IPS DF 6.9 (cell line): ENCODE data around the gene MOCOS.

Experiments
- DNase-seq: peaks from one replicate; pipeline ENCODE4 v3.0.0-alpha.2; 2013; ENCODE audit warnings: low read depth, low spot score
- H3K27ac ChIP-seq: one replicate; pipeline ENCODE4 v1.5.1; 2013; ENCODE audit warnings: low read length, control low read depth
- H3K27me3 ChIP-seq: 2 replicates; pipeline ENCODE4 v1.6.1; 2013; ENCODE audit warnings: mild to moderate bottlenecking, low read length; ENCODE audit not compliant: control insufficient read depth, insufficient read depth
- H3K36me3 ChIP-seq: 2 replicates; pipeline ENCODE4 v1.6.1; 2013; ENCODE audit warnings: low read length; ENCODE audit not compliant: control insufficient read depth, insufficient read depth
- H3K4me1 ChIP-seq: 2 replicates; pipeline ENCODE4 v1.6.1; 2013; ENCODE audit warnings: low read length; ENCODE audit not compliant: control insufficient read depth, insufficient read depth
- H3K4me3 ChIP-seq: 2 replicates; pipeline ENCODE4 v1.5.1; 2013; ENCODE audit warnings: mild to moderate bottlenecking, low read length
- H3K9me3 ChIP-seq: 2 replicates; pipeline ENCODE4 v1.6.1; 2013; ENCODE audit warnings: low read length, inconsistent platforms; ENCODE audit not compliant: control insufficient read depth, insufficient read depth
- WGBS: extraction: QIAGEN DNeasy Blood & Tissue Kit; methylation state at CpG from one replicate; pipeline ENCODE4 v1.1.7; 2013; ENCODE audit warnings: mixed read lengths, missing lambda C conversion rate; ENCODE audit not compliant: insufficient read length, insufficient coverage; 5-methylcytosine and 5-hydroxymethylcytosine counted together

Gene MOCOS

GRCh38 chr18:36314754-36315153 is 127.5 kb downstream of the MOCOS start:
- H3K4me3 ChIP-seq, result no peak overlapping the region
- H3K4me1 ChIP-seq, result no peaks in the 10 kb centered on the region
- H3K9me3 ChIP-seq, result no peaks in the 10 kb centered on the region
- no CpG with 5 or more reads among the region's 4 CpGs for WGBS
- DNase-seq, result no peak
- H3K36me3 ChIP-seq, result no peaks in the 10 kb centered on the region
- no peak overlapping the region for H3K27ac ChIP-seq
- no peaks in the 10 kb centered on the region for H3K27me3 ChIP-seq

- no peaks in the 10 kb centered on the region for H3K4me1 ChIP-seq
- no CpG with 5 or more reads among the region's 10 CpGs for WGBS
- H3K9me3 ChIP-seq, result no peaks in the 10 kb centered on the region
- H3K27ac ChIP-seq, result no peak overlapping the region
- H3K36me3 ChIP-seq, result no peaks in the 10 kb centered on the region
- H3K4me3 ChIP-seq, result no peak overlapping the region
- no peaks in the 10 kb centered on the region for H3K27me3 ChIP-seq
- DNase-seq, result no peak
These were observed 128.4 kb downstream of the MOCOS start for GRCh38 chr18:36315736-36316135.

- no peak overlapping the region for H3K4me3 ChIP-seq
- WGBS, result no CpG with 5 or more reads among the region's 2 CpGs
- H3K9me3 ChIP-seq, result no peaks in the 10 kb centered on the region
- H3K36me3 ChIP-seq, result no peaks in the 10 kb centered on the region
- no peak overlapping the region for H3K27ac ChIP-seq
- H3K27me3 ChIP-seq, result no peaks in the 10 kb centered on the region
- no peaks in the 10 kb centered on the region for H3K4me1 ChIP-seq
- no peak for DNase-seq
These were observed 128.9 kb downstream of the MOCOS start for GRCh38 chr18:36316246-36316645.
